SU-DHL-6 (cell line): ENCODE data around the gene CLEC18A.

Source experiments
- CTCF ChIP-seq: fragments of 200-600 bp; sonication (generic); IDR thresholded peaks from one replicate; pipeline ENCODE4 v1.5.1; 2017; ENCODE audit warnings: antibody characterized with exemption, mild to moderate bottlenecking, low read length, moderate library complexity; ENCODE audit not compliant: insufficient read depth, poor library complexity, severe bottlenecking
- EZH2phosphoT487 ChIP-seq: fragments of 200-600 bp; sonication (generic), shearing (Covaris generic); conservative IDR thresholded peaks from 2 replicates; pipeline ENCODE4 v1.6.1; 2018; ENCODE audit warnings: mild to moderate bottlenecking, antibody characterized with exemption, low read length, moderate library complexity, mixed read lengths

- TF ChIP-seq CTCF, result no peak
- TF ChIP-seq EZH2phosphoT487, result no peak
Observed at GRCh38 chr16:69929480-69929879, 21.7 kb upstream of the CLEC18A start.
